Heart left ventricle (tissue), 16 donors: ENCODE results near the gene KIAA1671. TPM values are rescaled to one million over a fixed set of nuclear protein-coding genes. Genes with fewer than 3 reads are reported as not detected.

Source experiments
- ATAC-seq, 4 donors: fragments of 200-7000 bp; cut with Tn5 transposase; one replicate each; pipeline ENCODE4 v1.9.1; 2020 to 2022; ENCODE audit warnings: moderate library complexity in 4 of 4, mild to moderate bottlenecking in 3 of 4, moderate number of reproducible peaks in 1 of 4
- DNase-seq, 5 donors: peaks; one replicate each; pipeline ENCODE4 v3.0.0-alpha.2; 2020
- H3K27ac ChIP-seq, 12 donors: fragments of 200-600 bp; sonication (generic) in 4 of 12; one replicate each; pipeline versions ENCODE4 v1.5.0 to v1.8.0; 2016 to 2022; ENCODE audit warnings: mild to moderate bottlenecking in 2 of 12
- H3K27me3 ChIP-seq, 9 donors: fragments of 200-600 bp; sonication (generic) in 2 of 9; one replicate each; pipeline versions ENCODE4 v1.5.1 to v1.8.0; 2016 to 2022; ENCODE audit warnings: mild to moderate bottlenecking in 3 of 9
- H3K36me3 ChIP-seq, 9 donors: fragments of 200-600 bp; sonication (generic) in 2 of 9; one replicate each; pipeline versions ENCODE4 v1.5.0 to v1.8.0; 2018 to 2022; ENCODE audit warnings: mild to moderate bottlenecking in 2 of 9
- H3K4me1 ChIP-seq, 12 donors: fragments of 200-600 bp; sonication (generic) in 4 of 12; one replicate each; pipeline versions ENCODE4 v1.5.0 to v1.8.0; 2016 to 2022; ENCODE audit warnings: mild to moderate bottlenecking in 3 of 12
- H3K4me3 ChIP-seq, 12 donors: fragments of 200-600 bp; sonication (generic) in 4 of 12; one replicate each; pipeline versions ENCODE4 v1.5.0 to v1.8.0; 2017 to 2022; ENCODE audit warnings: mild to moderate bottlenecking in 9 of 12, moderate library complexity in 4 of 12
- H3K9me3 ChIP-seq, 12 donors: fragments of 200-600 bp; sonication (generic) in 4 of 12; one replicate each; pipeline versions ENCODE4 v1.5.0 to v1.8.0; 2016 to 2022; ENCODE audit warnings: mild to moderate bottlenecking in 1 of 12
- POLR2A ChIP-seq, 2 donors: fragments of 450-650 bp; IDR thresholded peaks; one replicate each; pipeline ENCODE4 v1.6.1; 2017; ENCODE audit warnings: antibody characterized with exemption in 2 of 2, mild to moderate bottlenecking in 2 of 2, moderate library complexity in 2 of 2
- WGBS, 4 donors: extraction: QIAGEN DNeasy Blood & Tissue Kit in 2 of 4; methylation state at CpG; one replicate each; pipeline versions ENCODE4 v1.1.5 to v1.1.7; 2013 to 2018; 5-methylcytosine and 5-hydroxymethylcytosine counted together
- intact Hi-C, 10 donors: fragments of 100-400 bp; cut with DNase I; formaldehyde crosslinking; loops; one replicate each; pipeline versions ENCODE4 v1.11.1 to v1.14.2; 2022
- polyA plus RNA-seq, 2 donors: library from polyadenylated mRNA; stranded (reverse); fragments of 200-250 nt; gene quantifications; one replicate each; pipeline ENCODE4 v1.2.3, GENCODE V29; 2013
- total RNA-seq, 9 donors: library from RNA; depleted of rRNA in 2 of 9; stranded (reverse); fragments of >200 nt in 2 of 9; fragmentation: NEBNext Ultra II Directional in 3 of 9; extraction: Animal tissue kit (Norgen Biotek cat#: 25700) in 3 of 9; gene quantifications; one replicate each; pipeline versions ENCODE4 v1.1.0 to v1.2.4, GENCODE V29; 2016 to 2023
- TF ChIP-seq, protein P1 (sequence below), 12 donors: fragments of 200-600 bp; sonication (generic) in 4 of 12; IDR thresholded peaks; one replicate each; pipeline versions ENCODE4 v1.5.0 to v1.8.0; 2018 to 2022; ENCODE audit warnings: antibody characterized with exemption in 12 of 12, mild to moderate bottlenecking in 5 of 12
- donor health status: ischemic (EF 13 %, LVEDD 7.1; RV severe dilation, severe dysfunction).
- donor health status: healthy with polysubstance abuse.
- donor health status: DM: no; HTN: yes; CAD: no.
- donor health status: DM: no; HTN: no; CAD: no.
- donor health status: ischemic (EF 25% LVEDD 6.9; RV normal size, moderate dysfunction).
- donor health status: ischemic (EF 25% LVEDD 5.7; RV mildly dilated, moderate dysfunction).
- donor health status: healthy.
- donor health status: DM: yes; HTN: yes; CAD: no.
- donor health status: ischemic (EF 35%, LVEDD 5.7; RV mildly dilated, moderate dysfunction).
- donor health status: nonischemic (EF 11% LVEDD 7.7; RV severe dilation, severe dysfunction).
- donor health status: DM: yes; HTN: yes; CAD: no.
- donor health status: PGD.
- donor health status: ischemic (EF 29% LVEDD 5.4; RV normal size, mild dysfunction).
- donor health status: nonischemic (EF 23%, LVEDD 6.1; RV moderate dilation, normal function).

The KIAA1671 gene
- total and polyA plus RNA-seq, 11 donors: 4.5 to 22.1 (median 13.2) TPM

DNA sequence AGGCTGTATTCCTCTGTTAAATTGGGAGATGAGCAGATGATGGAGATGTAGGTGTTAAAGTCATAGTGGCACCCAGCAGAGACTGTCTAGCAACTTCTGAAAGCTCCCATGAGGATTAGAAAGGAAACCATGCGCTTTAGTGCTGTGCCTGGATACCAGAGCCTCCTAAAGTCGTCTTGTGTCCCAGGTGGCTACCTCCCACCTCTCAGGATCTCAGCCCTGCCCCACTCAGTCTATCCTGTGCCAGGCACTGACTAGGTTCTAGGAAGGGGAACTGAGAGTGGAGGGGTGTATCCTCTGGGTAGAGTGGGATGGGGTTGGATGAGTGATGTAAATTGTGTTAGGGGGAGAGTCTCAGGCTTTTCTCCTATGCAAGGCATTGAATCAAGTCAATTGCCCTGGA is 60.2 kb downstream of the KIAA1671 start:
- WGBS, 4 donors: 42 to 55% (median 49%) methylated on average over 2 of the region's 2 CpGs
- no peaks in the 10 kb centered on the region for H3K36me3 ChIP-seq
- no peaks in the 10 kb centered on the region for H3K27me3 ChIP-seq
- no peak overlapping the region for H3K4me3 ChIP-seq
- TF ChIP-seq POLR2A (IDR thresholded peaks at IDR 0.05): no peak
- TF ChIP-seq, protein P1, sequence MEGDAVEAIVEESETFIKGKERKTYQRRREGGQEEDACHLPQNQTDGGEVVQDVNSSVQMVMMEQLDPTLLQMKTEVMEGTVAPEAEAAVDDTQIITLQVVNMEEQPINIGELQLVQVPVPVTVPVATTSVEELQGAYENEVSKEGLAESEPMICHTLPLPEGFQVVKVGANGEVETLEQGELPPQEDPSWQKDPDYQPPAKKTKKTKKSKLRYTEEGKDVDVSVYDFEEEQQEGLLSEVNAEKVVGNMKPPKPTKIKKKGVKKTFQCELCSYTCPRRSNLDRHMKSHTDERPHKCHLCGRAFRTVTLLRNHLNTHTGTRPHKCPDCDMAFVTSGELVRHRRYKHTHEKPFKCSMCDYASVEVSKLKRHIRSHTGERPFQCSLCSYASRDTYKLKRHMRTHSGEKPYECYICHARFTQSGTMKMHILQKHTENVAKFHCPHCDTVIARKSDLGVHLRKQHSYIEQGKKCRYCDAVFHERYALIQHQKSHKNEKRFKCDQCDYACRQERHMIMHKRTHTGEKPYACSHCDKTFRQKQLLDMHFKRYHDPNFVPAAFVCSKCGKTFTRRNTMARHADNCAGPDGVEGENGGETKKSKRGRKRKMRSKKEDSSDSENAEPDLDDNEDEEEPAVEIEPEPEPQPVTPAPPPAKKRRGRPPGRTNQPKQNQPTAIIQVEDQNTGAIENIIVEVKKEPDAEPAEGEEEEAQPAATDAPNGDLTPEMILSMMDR (IDR thresholded peaks at IDR 0.05): no peak
- peak overlapping the region in 10 of 12 donors; percentile 14 to 72 (median 59) for H3K27ac ChIP-seq
- H3K4me1 ChIP-seq: peaks cover 0 to 53% (median 25%) of the 10 kb centered on the region in 12 donors
- ATAC-seq (no peak), DNase-seq (no peak)
- H3K9me3 ChIP-seq: no peaks in the 10 kb centered on the region
- intact Hi-C loops: loop anchor here in 1 of 10 donors (5.0 kb wide), 1 partner anchor 40 kb away; no protein-coding TSS in a partner anchor

DNA sequence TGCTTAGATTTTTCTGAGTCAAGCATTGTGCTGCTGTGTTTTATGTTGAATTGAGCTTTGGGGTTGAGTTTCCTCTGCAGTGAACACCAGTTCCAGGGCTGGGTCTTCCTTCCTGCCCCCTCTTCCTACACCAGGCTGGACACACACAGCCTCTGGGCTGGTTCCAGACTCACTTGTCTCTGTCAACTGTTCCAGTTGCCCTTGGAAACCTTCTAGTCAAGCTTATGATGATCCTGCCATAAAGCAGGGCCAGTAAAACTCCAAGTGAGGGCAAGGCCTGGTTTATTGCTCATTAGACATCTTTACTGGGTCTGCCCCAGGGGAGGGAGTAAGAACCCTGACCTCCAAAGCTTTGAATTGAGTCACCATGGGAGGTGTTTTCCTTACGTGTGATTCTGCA is 61.1 kb downstream of the KIAA1671 start:
- 41 to 67% (median 62%) methylated on average over 1 of the region's 1 CpG for WGBS, 4 donors
- no peaks in the 10 kb centered on the region for H3K36me3 ChIP-seq
- no peaks in the 10 kb centered on the region for H3K9me3 ChIP-seq
- H3K4me1 ChIP-seq: peaks cover 0 to 52% (median 25%) of the 10 kb centered on the region in 12 donors
- no peak for TF ChIP-seq POLR2A (IDR thresholded peaks at IDR 0.05)
- H3K27ac ChIP-seq: peak overlapping the region in 9 of 12 donors; percentile 13 to 72 (median 60)
- no peaks in the 10 kb centered on the region for H3K27me3 ChIP-seq
- peak in 4 of 5 donors; percentile 38 to 60 (median 57) for DNase-seq
- intact Hi-C loops: loop anchor here in 1 of 10 donors (5.0 kb wide), 1 partner anchor 41 kb away; no protein-coding TSS in a partner anchor
- H3K4me3 ChIP-seq: no peak overlapping the region
- peak; percentile 47 to 75 (median 72) for ATAC-seq

DNA sequence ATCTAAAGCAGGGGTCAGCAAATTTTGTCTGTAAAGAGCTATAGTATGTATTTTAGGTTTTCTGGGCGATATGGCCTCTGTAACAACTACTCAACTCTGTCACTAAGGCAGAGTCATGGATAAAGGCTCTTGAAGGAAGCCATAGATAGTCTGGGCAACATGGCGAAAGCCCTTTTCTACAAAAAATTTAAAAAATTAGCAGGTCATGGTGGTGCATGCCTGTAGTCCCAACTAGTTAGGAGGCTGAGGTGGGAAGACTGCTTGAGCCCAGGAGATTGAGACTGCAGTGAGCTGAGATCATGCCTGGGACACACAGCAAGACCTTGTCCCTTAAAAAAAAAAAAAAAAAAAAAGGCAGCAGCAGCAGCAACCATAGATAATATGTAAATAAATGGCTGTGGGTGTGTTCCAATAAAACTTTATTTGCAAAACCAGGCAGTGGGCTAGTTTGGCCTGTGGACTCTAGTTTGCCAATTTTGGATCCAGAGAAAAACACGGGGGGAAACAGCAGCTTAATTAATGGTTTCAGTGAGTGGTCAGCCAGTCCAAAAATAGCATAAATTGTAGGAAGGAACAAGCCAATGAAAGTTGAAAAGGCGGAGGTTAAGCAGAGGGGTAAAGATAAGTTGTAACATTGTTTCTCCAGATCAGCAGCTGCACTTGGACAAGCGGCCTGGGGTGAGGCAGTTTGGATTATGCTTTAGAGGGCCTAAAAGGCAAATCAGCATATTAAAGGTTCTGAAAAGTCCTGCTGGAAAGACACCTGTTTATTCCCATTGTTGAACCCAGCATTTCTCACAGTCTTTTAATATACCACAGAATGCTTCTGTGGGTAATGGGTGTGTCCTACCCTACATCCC is 62.6 kb downstream of the KIAA1671 start:
- intact Hi-C loops: loop anchor here in 2 of 10 donors (5.0 kb wide), 2 partner anchors 38 to 43 kb away; no protein-coding TSS in a partner anchor
- TF ChIP-seq, protein P1 (IDR thresholded peaks at IDR 0.05): no peak
- no peak for TF ChIP-seq POLR2A (IDR thresholded peaks at IDR 0.05)
- Histone ChIP-seq H3K36me3 (no peaks in the 10 kb centered on the region), H3K27me3 (no peaks in the 10 kb centered on the region), H3K4me3 (no peak overlapping the region), H3K27ac (peak overlapping the region in 8 of 12 donors; percentile 22 to 69 (median 48)), H3K9me3 (no peaks in the 10 kb centered on the region), H3K4me1 (peaks cover 0 to 55% (median 26%) of the 10 kb centered on the region in 12 donors)
- WGBS, 4 donors: 57 to 77% (median 74%) methylated on average over 5 of the region's 5 CpGs
- DNase-seq: no peak
- no peak for ATAC-seq

- ATAC-seq (no peak), DNase-seq (no peak)
- Histone ChIP-seq H3K9me3 (no peaks in the 10 kb centered on the region), H3K27me3 (no peaks in the 10 kb centered on the region), H3K27ac (peak overlapping the region in 6 of 12 donors; percentile 2 to 51 (median 29)), H3K36me3 (no peaks in the 10 kb centered on the region), H3K4me1 (peaks cover 0 to 66% (median 27%) of the 10 kb centered on the region in 12 donors), H3K4me3 (no peak overlapping the region)
- whole genome bisulfite sequencing, 4 donors: 71 to 78% (median 75%) methylated on average over 7 of the region's 7 CpGs
- TF ChIP-seq POLR2A (IDR thresholded peaks at IDR 0.05): no peak
- TF ChIP-seq, protein P1 (IDR thresholded peaks at IDR 0.05): no peak
- intact Hi-C loops: loop anchor here in 1 of 10 donors (5.0 kb wide), 1 partner anchor 39 kb away; no protein-coding TSS in a partner anchor
Observed at GRCh38 chr22:25016311-25016710, 63.8 kb downstream of the KIAA1671 start.
